Activated CD4-positive, alpha-beta T cell treated with anti-CD3 and anti-CD28 coated beads, Interleukin-2, amount 10 ng/mL, durations not matched to agents 7 days and 5 days (primary cell): ENCODE data around the gene KAZN. TPM values are rescaled to one million over a fixed set of nuclear protein-coding genes. Genes with fewer than 3 reads are reported as not detected.

ENCODE experiments used
- CTCF ChIA-PET: fragments of 350-600 bp; sonication (Branson Sonifier 250); formaldehyde crosslinking; loops from one replicate; lab custom pipeline; 2021; ENCODE audit warnings: antibody characterized with exemption; lab: Charles Lee
- POLR2A ChIA-PET: fragments of 350-600 bp; sonication (Branson Sonifier 250); formaldehyde crosslinking; loops from one replicate; lab custom pipeline; 2021; ENCODE audit warnings: antibody characterized with exemption; lab: Charles Lee
- DNase-seq: peaks from one replicate; pipeline ENCODE4 v3.0.0-alpha.2; 2020
- H3K27ac Mint-ChIP-seq: one replicate; pipeline ENCODE4 v1.8.0; 2021; ENCODE audit warnings: mild to moderate bottlenecking, moderate library complexity, mixed read lengths
- H3K27me3 Mint-ChIP-seq: one replicate; pipeline ENCODE4 v1.8.0; 2021; ENCODE audit warnings: mixed read lengths
- H3K36me3 Mint-ChIP-seq: one replicate; pipeline ENCODE4 v1.8.0; 2021; ENCODE audit warnings: low read depth, mixed read lengths
- H3K4me1 Mint-ChIP-seq: one replicate; pipeline ENCODE4 v1.8.0; 2021; ENCODE audit warnings: mixed read lengths
- H3K4me3 Mint-ChIP-seq: one replicate; pipeline ENCODE4 v1.8.0; 2021; ENCODE audit warnings: mild to moderate bottlenecking, moderate library complexity, mixed read lengths
- H3K9me3 Mint-ChIP-seq: one replicate; pipeline ENCODE4 v1.8.0; 2021; ENCODE audit warnings: mixed read lengths
- total RNA-seq, 2 experiments: library from RNA; stranded (reverse); gene quantifications; one replicate each; pipeline ENCODE4 v1.2.3, GENCODE V29; 2021

Gene KAZN
- total RNA-seq, 2 experiments from 2014 or later, result 0.21 to 0.22 TPM

DNA sequence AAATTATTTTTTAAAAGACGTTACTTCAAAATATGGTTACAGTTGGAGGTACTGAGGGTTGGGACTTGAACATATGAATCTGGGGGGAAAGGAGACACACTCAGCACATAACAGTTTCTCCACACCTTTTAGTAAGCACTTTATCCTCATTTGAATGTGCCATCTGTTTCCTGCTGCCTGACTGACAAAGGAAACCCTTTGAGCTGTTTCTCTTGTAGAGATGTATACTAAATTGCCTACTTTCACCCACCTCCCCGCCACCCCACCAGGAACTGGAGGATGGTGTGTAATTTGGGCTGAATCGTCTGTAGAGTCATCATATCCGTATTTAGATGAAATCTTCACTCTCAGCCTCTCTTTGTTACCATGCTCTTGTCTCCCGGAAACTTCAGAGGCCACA is 108.1 kb downstream of the KAZN start:
- CTCF ChIA-PET, result no interaction called here
- H3K4me3 Mint-ChIP-seq, result no peak overlapping the region
- H3K27me3 Mint-ChIP-seq, result no peaks in the 10 kb centered on the region
- no peak for DNase-seq
- no peak overlapping the region for H3K27ac Mint-ChIP-seq
- POLR2A ChIA-PET, result no interaction called here
- no peaks in the 10 kb centered on the region for H3K4me1 Mint-ChIP-seq
- H3K9me3 Mint-ChIP-seq, result peaks cover 22% of the 10 kb centered on the region
- H3K36me3 Mint-ChIP-seq, result no peaks in the 10 kb centered on the region

GRCh38 chr1:14707531-14708445 is 109.3 kb downstream of the KAZN start:
- no peaks in the 10 kb centered on the region for H3K27me3 Mint-ChIP-seq
- H3K36me3 Mint-ChIP-seq, result no peaks in the 10 kb centered on the region
- no peak overlapping the region for H3K27ac Mint-ChIP-seq
- no peak for DNase-seq
- POLR2A ChIA-PET, result no interaction called here
- no peak overlapping the region for H3K4me3 Mint-ChIP-seq
- H3K4me1 Mint-ChIP-seq, result no peaks in the 10 kb centered on the region
- peaks cover 19% of the 10 kb centered on the region for H3K9me3 Mint-ChIP-seq
- CTCF ChIA-PET, result no interaction called here

GRCh38 chr1:14710331-14710730 is 111.8 kb downstream of the KAZN start:
- Mint-ChIP-seq H3K36me3 (no peaks in the 10 kb centered on the region), H3K9me3 (peaks cover 19% of the 10 kb centered on the region), H3K4me3 (no peak overlapping the region), H3K4me1 (no peaks in the 10 kb centered on the region), H3K27ac (no peak overlapping the region), H3K27me3 (no peaks in the 10 kb centered on the region)
- DNase-seq, result no peak
- POLR2A ChIA-PET, result no interaction called here
- CTCF ChIA-PET, result no interaction called here

GRCh38 chr1:14712136-14712535 is 113.7 kb downstream of the KAZN start:
- H3K27ac Mint-ChIP-seq, result no peak overlapping the region
- no peak for DNase-seq
- no peaks in the 10 kb centered on the region for H3K36me3 Mint-ChIP-seq
- peaks cover 16% of the 10 kb centered on the region for H3K9me3 Mint-ChIP-seq
- no peaks in the 10 kb centered on the region for H3K4me1 Mint-ChIP-seq
- CTCF ChIA-PET, result interaction anchor here (0.6 to 0.7 kb wide), 2 partner anchors 16 to 47 kb away, joined by 3 read pairs; no protein-coding TSS in a partner anchor
- no peaks in the 10 kb centered on the region for H3K27me3 Mint-ChIP-seq
- POLR2A ChIA-PET, result no interaction called here
- no peak overlapping the region for H3K4me3 Mint-ChIP-seq

- POLR2A ChIA-PET, result no interaction called here
- no peak overlapping the region for H3K27ac Mint-ChIP-seq
- H3K4me1 Mint-ChIP-seq, result no peaks in the 10 kb centered on the region
- no peaks in the 10 kb centered on the region for H3K36me3 Mint-ChIP-seq
- no peak for DNase-seq
- H3K4me3 Mint-ChIP-seq, result no peak overlapping the region
- no peaks in the 10 kb centered on the region for H3K27me3 Mint-ChIP-seq
- peaks cover 13% of the 10 kb centered on the region for H3K9me3 Mint-ChIP-seq
- CTCF ChIA-PET, result no interaction called here
Observed at GRCh38 chr1:14713077-14713476, 114.6 kb downstream of the KAZN start.

GRCh38 chr1:14715266-14715665 is 116.8 kb downstream of the KAZN start:
- Mint-ChIP-seq H3K9me3 (peaks cover 6% of the 10 kb centered on the region), H3K4me3 (no peak overlapping the region), H3K27me3 (no peaks in the 10 kb centered on the region), H3K4me1 (no peaks in the 10 kb centered on the region), H3K36me3 (no peaks in the 10 kb centered on the region), H3K27ac (no peak overlapping the region)
- ChIA-PET CTCF (no interaction called here), POLR2A (no interaction called here)
- no peak for DNase-seq

- CTCF ChIA-PET, result no interaction called here
- no peak overlapping the region for H3K4me3 Mint-ChIP-seq
- no peaks in the 10 kb centered on the region for H3K4me1 Mint-ChIP-seq
- POLR2A ChIA-PET, result no interaction called here
- DNase-seq, result no peak
- no peaks in the 10 kb centered on the region for H3K27me3 Mint-ChIP-seq
- peaks cover 9% of the 10 kb centered on the region for H3K9me3 Mint-ChIP-seq
- H3K27ac Mint-ChIP-seq, result no peak overlapping the region
- H3K36me3 Mint-ChIP-seq, result no peaks in the 10 kb centered on the region
Observed at GRCh38 chr1:14715802-14716201, 117.3 kb downstream of the KAZN start.

- DNase-seq, result no peak
- POLR2A ChIA-PET, result no interaction called here
- no peak overlapping the region for H3K27ac Mint-ChIP-seq
Observed at GRCh38 chr1:14716474-14716873, 118.0 kb downstream of the KAZN start.

DNA sequence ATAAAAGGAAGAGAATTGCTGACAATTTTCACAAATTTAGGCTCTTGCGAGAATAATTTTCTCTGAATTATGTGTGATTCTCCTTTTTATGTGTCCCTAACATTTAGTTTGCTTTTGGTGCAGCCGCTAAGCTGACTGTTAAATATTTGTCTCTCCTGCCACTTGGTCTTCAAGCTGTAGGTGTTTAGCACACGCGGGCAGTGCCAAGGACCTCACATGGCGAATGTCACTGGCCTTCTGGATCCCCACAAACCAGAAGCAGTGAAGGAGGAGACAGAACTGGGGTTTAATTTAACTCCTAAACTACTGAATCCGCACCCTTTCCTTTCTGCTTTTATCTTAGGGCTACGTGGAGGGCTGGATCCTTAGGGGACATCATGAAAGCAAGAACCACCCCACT is 120.0 kb downstream of the KAZN start:
- no peak overlapping the region for H3K4me3 Mint-ChIP-seq
- ChIA-PET POLR2A (no interaction called here), CTCF (no interaction called here)
- no peaks in the 10 kb centered on the region for H3K36me3 Mint-ChIP-seq
- no peak overlapping the region for H3K27ac Mint-ChIP-seq
- DNase-seq, result no peak
- no peaks in the 10 kb centered on the region for H3K4me1 Mint-ChIP-seq
- peaks cover 9% of the 10 kb centered on the region for H3K9me3 Mint-ChIP-seq
- no peaks in the 10 kb centered on the region for H3K27me3 Mint-ChIP-seq

More at GRCh38 chr1:14716474-14716873, 118.0 kb downstream of the KAZN start:
- H3K9me3 Mint-ChIP-seq, result peaks cover 9% of the 10 kb centered on the region
- H3K4me3 Mint-ChIP-seq, result no peak overlapping the region
- no peaks in the 10 kb centered on the region for H3K27me3 Mint-ChIP-seq
- CTCF ChIA-PET, result no interaction called here
- H3K4me1 Mint-ChIP-seq, result no peaks in the 10 kb centered on the region
- no peaks in the 10 kb centered on the region for H3K36me3 Mint-ChIP-seq

DNA sequence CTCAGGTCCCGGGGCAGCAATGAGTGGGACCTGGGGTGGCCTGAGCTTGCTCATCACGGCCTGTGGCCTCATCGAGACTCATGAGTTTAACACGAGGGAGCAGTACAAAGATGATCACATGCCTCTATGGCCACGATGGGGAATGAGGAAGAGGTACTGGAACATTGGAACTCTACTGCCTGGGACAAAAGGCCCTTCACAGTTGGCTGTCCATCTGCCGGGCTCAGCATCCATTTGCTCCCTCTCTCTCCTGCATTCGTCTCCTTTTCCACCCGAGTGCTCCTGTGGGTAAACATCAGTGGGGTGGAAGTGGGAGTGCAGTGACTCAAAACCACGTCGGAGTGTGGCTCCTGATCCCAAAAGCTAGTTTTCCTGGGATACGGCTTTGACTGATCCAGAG is 124.9 kb downstream of the KAZN start:
- DNase-seq, result no peak
- Mint-ChIP-seq H3K9me3 (peaks cover 9% of the 10 kb centered on the region), H3K27ac (no peak overlapping the region), H3K27me3 (no peaks in the 10 kb centered on the region), H3K4me1 (no peaks in the 10 kb centered on the region), H3K4me3 (no peak overlapping the region), H3K36me3 (no peaks in the 10 kb centered on the region)
- POLR2A ChIA-PET, result no interaction called here
- CTCF ChIA-PET, result no interaction called here

DNA sequence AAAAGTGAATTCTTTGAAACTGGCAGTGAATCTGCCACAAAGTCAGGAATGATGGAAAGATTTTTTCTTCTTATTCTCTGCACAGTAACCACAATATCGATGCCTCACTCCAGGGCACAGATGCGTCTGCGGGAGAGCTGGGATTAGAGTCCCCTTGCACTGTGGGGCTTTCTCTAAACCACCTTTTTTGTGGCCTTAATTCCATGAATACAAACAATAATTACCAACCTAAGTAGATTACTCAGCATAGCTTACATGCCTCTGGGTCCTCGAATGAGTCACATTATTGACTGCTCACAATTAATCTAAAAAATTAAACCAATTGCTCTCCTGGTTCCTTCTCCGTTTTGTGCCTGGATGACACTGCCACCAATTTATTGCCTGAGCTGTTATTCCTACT is 125.8 kb downstream of the KAZN start:
- Mint-ChIP-seq H3K27me3 (no peaks in the 10 kb centered on the region), H3K4me3 (no peak overlapping the region), H3K9me3 (peaks cover 7% of the 10 kb centered on the region), H3K36me3 (no peaks in the 10 kb centered on the region), H3K27ac (no peak overlapping the region), H3K4me1 (no peaks in the 10 kb centered on the region)
- CTCF ChIA-PET, result no interaction called here
- DNase-seq, result no peak
- POLR2A ChIA-PET, result no interaction called here

- Mint-ChIP-seq H3K4me1 (no peaks in the 10 kb centered on the region), H3K27me3 (no peaks in the 10 kb centered on the region), H3K4me3 (no peak overlapping the region), H3K9me3 (peaks cover 5% of the 10 kb centered on the region), H3K27ac (no peak overlapping the region), H3K36me3 (no peaks in the 10 kb centered on the region)
- POLR2A ChIA-PET, result no interaction called here
- CTCF ChIA-PET, result no interaction called here
- DNase-seq, result no peak
Observed at GRCh38 chr1:14724678-14725077, 126.2 kb downstream of the KAZN start.

- Mint-ChIP-seq H3K9me3 (peaks cover 3% of the 10 kb centered on the region), H3K27me3 (no peaks in the 10 kb centered on the region), H3K36me3 (no peaks in the 10 kb centered on the region), H3K4me3 (no peak overlapping the region), H3K27ac (no peak overlapping the region), H3K4me1 (no peaks in the 10 kb centered on the region)
- ChIA-PET POLR2A (no interaction called here), CTCF (no interaction called here)
- no peak for DNase-seq
Observed at GRCh38 chr1:14725238-14725637, 126.8 kb downstream of the KAZN start.

DNA sequence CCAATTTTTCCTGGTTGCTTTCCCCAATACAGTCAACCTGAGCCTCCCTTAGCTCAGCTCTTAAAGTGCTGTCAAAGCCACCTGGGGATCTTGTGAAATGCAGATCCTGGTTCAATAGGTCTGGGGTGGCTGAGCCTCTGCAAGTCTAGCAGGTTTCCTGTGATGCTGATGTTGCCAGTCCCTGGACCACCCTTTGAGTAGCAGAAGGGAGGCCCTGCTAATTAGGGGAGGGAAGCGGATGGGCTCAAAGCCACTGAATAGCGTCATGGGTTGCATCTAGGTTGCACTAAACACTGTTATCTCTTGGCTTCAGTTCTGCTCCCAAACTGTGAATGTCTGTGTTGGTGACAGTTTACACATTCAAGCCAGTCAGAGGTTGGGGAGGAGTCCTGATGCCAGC is 127.2 kb downstream of the KAZN start:
- CTCF ChIA-PET, result no interaction called here
- no peaks in the 10 kb centered on the region for H3K27me3 Mint-ChIP-seq
- no peak overlapping the region for H3K27ac Mint-ChIP-seq
- POLR2A ChIA-PET, result no interaction called here
- no peak overlapping the region for H3K4me3 Mint-ChIP-seq
- no peaks in the 10 kb centered on the region for H3K36me3 Mint-ChIP-seq
- H3K9me3 Mint-ChIP-seq, result no peaks in the 10 kb centered on the region
- H3K4me1 Mint-ChIP-seq, result no peaks in the 10 kb centered on the region
- no peak for DNase-seq
